ENCODE measurements around the gene KRT12. TPM values are rescaled to one million over a fixed set of nuclear protein-coding genes. Genes with fewer than 3 reads are reported as not detected.

KRT12 gene
- total RNA-seq, 1 experiment from 2014 or later: not detected

- ChIA-PET POLR2A (ENCODE audit: low non-redundant PET) (no interaction called here), CTCF (no interaction called here)
- intact Hi-C loops (cut with micrococcal nuclease; ENCODE audit: unreplicated experiment): no loop called here
- no peaks in the 10 kb centered on the region for H3K4me1 ChIP-seq (ENCODE audit: insufficient read depth, low read length, poor library complexity, severe bottlenecking)
- no peak overlapping the region for H3K4me3 ChIP-seq (ENCODE audit: low read depth, low read length, poor library complexity, severe bottlenecking)
- no peaks in the 10 kb centered on the region for H3K27me3 ChIP-seq (replicated peaks; ENCODE audit: insufficient read depth, low read depth, low read length, poor library complexity)
- no peak overlapping the region for H3K27ac ChIP-seq (ENCODE audit: low read depth, low read length, poor library complexity, severe bottlenecking)
- no peaks in the 10 kb centered on the region for H3K36me3 ChIP-seq (ENCODE audit: insufficient read depth, low read length, poor library complexity, severe bottlenecking)
- H3K9me3 ChIP-seq (ENCODE audit: low read depth, low read length, poor library complexity, severe bottlenecking): no peaks in the 10 kb centered on the region
- no peak for DNase-seq (ENCODE audit: low spot score)
- no peak for TF ChIP-seq EZH2 (IDR thresholded peaks at IDR 0.05; ENCODE audit: borderline replicate concordance, low read depth, low read length, poor library complexity, severe bottlenecking)
- no peak for TF ChIP-seq CTCF (conservative IDR thresholded peaks at IDR 0.05; ENCODE audit: low read depth, low read length)
- no TSS peak for BruUV-seq (replicated peaks)
These were observed 16.6 kb downstream of the KRT12 start for GRCh38 chr17:40850293-40850972.

- H3K36me3 ChIP-seq (ENCODE audit: insufficient read depth, low read length, poor library complexity, severe bottlenecking): no peaks in the 10 kb centered on the region
- CTCF ChIA-PET: no interaction called here
- intact Hi-C loops (cut with micrococcal nuclease; ENCODE audit: unreplicated experiment): no loop called here
- POLR2A ChIA-PET (ENCODE audit: low non-redundant PET): no interaction called here
- no peaks in the 10 kb centered on the region for H3K9me3 ChIP-seq (ENCODE audit: low read depth, low read length, poor library complexity, severe bottlenecking)
- no peaks in the 10 kb centered on the region for H3K27me3 ChIP-seq (replicated peaks; ENCODE audit: insufficient read depth, low read depth, low read length, poor library complexity)
- DNase-seq (ENCODE audit: low spot score): no peak
- no peaks in the 10 kb centered on the region for H3K4me1 ChIP-seq (ENCODE audit: insufficient read depth, low read length, poor library complexity, severe bottlenecking)
- no peak overlapping the region for H3K4me3 ChIP-seq (ENCODE audit: low read depth, low read length, poor library complexity, severe bottlenecking)
- BruUV-seq (replicated peaks): no TSS peak
- H3K27ac ChIP-seq (ENCODE audit: low read depth, low read length, poor library complexity, severe bottlenecking): no peak overlapping the region
- TF ChIP-seq CTCF (conservative IDR thresholded peaks at IDR 0.05; ENCODE audit: low read depth, low read length) (no peak), EZH2 (IDR thresholded peaks at IDR 0.05; ENCODE audit: borderline replicate concordance, low read depth, low read length, poor library complexity, severe bottlenecking) (no peak)
These were observed 17.3 kb downstream of the KRT12 start for GRCh38 chr17:40849723-40850122.

GRCh38 chr17:40848583-40849235 is 18.3 kb downstream of the KRT12 start:
- TF ChIP-seq EZH2 (IDR thresholded peaks at IDR 0.05; ENCODE audit: borderline replicate concordance, low read depth, low read length, poor library complexity, severe bottlenecking) (no peak), CTCF (conservative IDR thresholded peaks at IDR 0.05; ENCODE audit: low read depth, low read length) (no peak)
- no peaks in the 10 kb centered on the region for H3K4me1 ChIP-seq (ENCODE audit: insufficient read depth, low read length, poor library complexity, severe bottlenecking)
- POLR2A ChIA-PET (ENCODE audit: low non-redundant PET): no interaction called here
- H3K27me3 ChIP-seq (replicated peaks; ENCODE audit: insufficient read depth, low read depth, low read length, poor library complexity): no peaks in the 10 kb centered on the region
- no peak overlapping the region for H3K27ac ChIP-seq (ENCODE audit: low read depth, low read length, poor library complexity, severe bottlenecking)
- no peaks in the 10 kb centered on the region for H3K36me3 ChIP-seq (ENCODE audit: insufficient read depth, low read length, poor library complexity, severe bottlenecking)
- H3K9me3 ChIP-seq (ENCODE audit: low read depth, low read length, poor library complexity, severe bottlenecking): no peaks in the 10 kb centered on the region
- BruUV-seq (replicated peaks): no TSS peak
- CTCF ChIA-PET: no interaction called here
- no peak for DNase-seq (ENCODE audit: low spot score)
- intact Hi-C loops (cut with micrococcal nuclease; ENCODE audit: unreplicated experiment): no loop called here
- no peak overlapping the region for H3K4me3 ChIP-seq (ENCODE audit: low read depth, low read length, poor library complexity, severe bottlenecking)
